ENCODE measurements around the gene MTURN. TPM values are rescaled to one million over a fixed set of nuclear protein-coding genes. Genes with fewer than 3 reads are reported as not detected.

MTURN gene
- total RNA-seq: 21.3 TPM
- long read RNA-seq, full-length matches to known transcripts: 21 of 29 reads
- long read RNA-seq, partial matches to known transcripts: 0 of 29 reads
- long read RNA-seq, other reads (novel, unspliced or antisense): 8 of 29 reads

- intact Hi-C loops (cut with micrococcal nuclease): no loop called here
- H3K4me1 ChIP-seq: peaks cover 42% of the 10 kb centered on the region
- no peaks in the 10 kb centered on the region for H3K27me3 ChIP-seq (ENCODE audit: low read depth)
- H3K36me3 ChIP-seq: no peaks in the 10 kb centered on the region
- peak; percentile 91 for DNase-seq
- H3K4me3 ChIP-seq: peak within 1 kb of the TSS; percentile 98
- H3K27ac ChIP-seq (replicated peaks): peak within 1 kb of the TSS; percentile 96
- TF ChIP-seq, protein P1, sequence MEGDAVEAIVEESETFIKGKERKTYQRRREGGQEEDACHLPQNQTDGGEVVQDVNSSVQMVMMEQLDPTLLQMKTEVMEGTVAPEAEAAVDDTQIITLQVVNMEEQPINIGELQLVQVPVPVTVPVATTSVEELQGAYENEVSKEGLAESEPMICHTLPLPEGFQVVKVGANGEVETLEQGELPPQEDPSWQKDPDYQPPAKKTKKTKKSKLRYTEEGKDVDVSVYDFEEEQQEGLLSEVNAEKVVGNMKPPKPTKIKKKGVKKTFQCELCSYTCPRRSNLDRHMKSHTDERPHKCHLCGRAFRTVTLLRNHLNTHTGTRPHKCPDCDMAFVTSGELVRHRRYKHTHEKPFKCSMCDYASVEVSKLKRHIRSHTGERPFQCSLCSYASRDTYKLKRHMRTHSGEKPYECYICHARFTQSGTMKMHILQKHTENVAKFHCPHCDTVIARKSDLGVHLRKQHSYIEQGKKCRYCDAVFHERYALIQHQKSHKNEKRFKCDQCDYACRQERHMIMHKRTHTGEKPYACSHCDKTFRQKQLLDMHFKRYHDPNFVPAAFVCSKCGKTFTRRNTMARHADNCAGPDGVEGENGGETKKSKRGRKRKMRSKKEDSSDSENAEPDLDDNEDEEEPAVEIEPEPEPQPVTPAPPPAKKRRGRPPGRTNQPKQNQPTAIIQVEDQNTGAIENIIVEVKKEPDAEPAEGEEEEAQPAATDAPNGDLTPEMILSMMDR (IDR thresholded peaks at IDR 0.05; ENCODE audit: borderline replicate concordance): no peak
- no peaks in the 10 kb centered on the region for H3K9me3 ChIP-seq (replicated peaks)
Measured at GRCh38 chr7:30134611-30135300, at the start of gene MTURN. Gene MTURN, plus strand, starts transcription at chr7:30134986. Its CDS starts 151 bp downstream, at chr7:30135137.

- Histone ChIP-seq H3K9me3 (replicated peaks) (no peaks in the 10 kb centered on the region), H3K27ac (replicated peaks) (no peak overlapping the region), H3K27me3 (ENCODE audit: low read depth) (no peaks in the 10 kb centered on the region), H3K36me3 (peaks cover 5% of the 10 kb centered on the region), H3K4me1 (no peaks in the 10 kb centered on the region), H3K4me3 (no peak overlapping the region)
- intact Hi-C loops (cut with micrococcal nuclease): no loop called here
- TF ChIP-seq, protein P1 (IDR thresholded peaks at IDR 0.05; ENCODE audit: borderline replicate concordance): no peak
- no peak for DNase-seq
Measured at GRCh38 chr7:30086529-30086928, 48.3 kb upstream of the MTURN start.

GRCh38 chr7:30087371-30087770, 47.4 kb upstream of the MTURN start:
- intact Hi-C loops (cut with micrococcal nuclease): no loop called here
- Histone ChIP-seq H3K27me3 (ENCODE audit: low read depth) (no peaks in the 10 kb centered on the region), H3K4me3 (no peak overlapping the region), H3K36me3 (no peaks in the 10 kb centered on the region), H3K27ac (replicated peaks) (no peak overlapping the region), H3K4me1 (no peaks in the 10 kb centered on the region), H3K9me3 (replicated peaks) (no peaks in the 10 kb centered on the region)
- DNase-seq: no peak
- TF ChIP-seq, protein P1 (IDR thresholded peaks at IDR 0.05; ENCODE audit: borderline replicate concordance): no peak

- Histone ChIP-seq H3K4me3 (no peak overlapping the region), H3K27me3 (ENCODE audit: low read depth) (no peaks in the 10 kb centered on the region), H3K36me3 (no peaks in the 10 kb centered on the region), H3K27ac (replicated peaks) (no peak overlapping the region), H3K9me3 (replicated peaks) (no peaks in the 10 kb centered on the region), H3K4me1 (no peaks in the 10 kb centered on the region)
- TF ChIP-seq, protein P1 (IDR thresholded peaks at IDR 0.05; ENCODE audit: borderline replicate concordance): no peak
- intact Hi-C loops (cut with micrococcal nuclease): no loop called here
- DNase-seq: no peak
Measured at GRCh38 chr7:30088362-30088761, 46.4 kb upstream of the MTURN start.

- H3K27ac ChIP-seq (replicated peaks): no peak overlapping the region
- DNase-seq: no peak
- H3K27me3 ChIP-seq (ENCODE audit: low read depth): no peaks in the 10 kb centered on the region
- H3K4me3 ChIP-seq: no peak overlapping the region
- H3K36me3 ChIP-seq: no peaks in the 10 kb centered on the region
- TF ChIP-seq, protein P1 (IDR thresholded peaks at IDR 0.05; ENCODE audit: borderline replicate concordance): no peak
- no peaks in the 10 kb centered on the region for H3K9me3 ChIP-seq (replicated peaks)
- H3K4me1 ChIP-seq: no peaks in the 10 kb centered on the region
- intact Hi-C loops (cut with micrococcal nuclease): no loop called here
Measured at GRCh38 chr7:30090111-30090510, 44.7 kb upstream of the MTURN start.
